ENCODE results near the gene GP9. TPM values are rescaled to one million over a fixed set of nuclear protein-coding genes. Genes with fewer than 3 reads are reported as not detected.
"Not testable (repeated sequence)": the region's sequence is repeated elsewhere in the genome, so short reads cannot be mapped to it uniquely, and the experiment has no call there.

The GP9 gene
- total RNA-seq, 1 experiment from 2014 or later, result not detected

DNA sequence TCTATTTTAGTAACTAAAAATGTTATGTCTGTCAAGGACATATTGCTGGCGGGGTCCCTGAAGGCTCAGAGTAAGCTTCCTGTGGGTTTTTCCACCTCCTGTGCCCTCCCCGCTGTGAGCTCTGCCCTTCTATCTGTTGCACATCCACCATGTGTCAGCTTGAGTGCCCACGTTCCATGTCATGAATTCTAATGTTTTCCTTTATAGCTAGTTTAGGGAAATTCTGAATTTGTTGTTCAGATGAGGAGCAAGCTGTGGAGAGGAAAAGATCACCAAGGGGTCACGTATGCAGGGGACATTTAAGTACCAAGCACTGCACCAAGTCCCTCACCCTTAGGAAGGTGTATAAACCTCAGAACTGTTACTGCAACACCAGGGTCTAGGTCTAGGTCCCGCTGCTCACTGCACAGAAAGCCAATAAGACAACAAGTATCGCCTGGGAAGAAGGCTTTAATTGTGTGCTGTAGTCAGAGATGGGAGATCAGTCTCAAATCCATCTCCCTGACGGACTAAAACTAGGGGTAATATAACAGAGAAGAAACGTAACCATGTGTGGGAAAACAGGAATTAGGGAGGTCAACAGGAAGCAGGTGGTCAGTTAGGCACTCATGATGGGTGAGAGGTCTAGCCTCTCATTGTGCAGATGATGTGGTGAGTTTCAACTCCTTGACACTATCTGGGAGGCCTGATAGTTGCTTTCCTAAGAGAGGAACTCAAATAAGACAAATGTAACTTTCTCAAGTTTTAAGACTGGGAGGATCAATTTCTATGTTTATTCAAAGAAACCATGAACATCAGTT lies 9.7 kb downstream of the GP9 start:
- no peak for DNase-seq (ENCODE audit: low spot score)

GRCh38 chr3:129077222-129077621 lies 16.6 kb downstream of the GP9 start:
- no peak for DNase-seq (ENCODE audit: low spot score)

GRCh38 chr3:129078510-129078909 lies 17.9 kb downstream of the GP9 start:
- no peak for DNase-seq (ENCODE audit: low spot score)

GRCh38 chr3:129081503-129081902 lies 20.9 kb downstream of the GP9 start:
- no peak for DNase-seq (ENCODE audit: low spot score)

GRCh38 chr3:129082026-129082425 lies 21.4 kb downstream of the GP9 start:
- no peak for DNase-seq (ENCODE audit: low spot score)

DNA sequence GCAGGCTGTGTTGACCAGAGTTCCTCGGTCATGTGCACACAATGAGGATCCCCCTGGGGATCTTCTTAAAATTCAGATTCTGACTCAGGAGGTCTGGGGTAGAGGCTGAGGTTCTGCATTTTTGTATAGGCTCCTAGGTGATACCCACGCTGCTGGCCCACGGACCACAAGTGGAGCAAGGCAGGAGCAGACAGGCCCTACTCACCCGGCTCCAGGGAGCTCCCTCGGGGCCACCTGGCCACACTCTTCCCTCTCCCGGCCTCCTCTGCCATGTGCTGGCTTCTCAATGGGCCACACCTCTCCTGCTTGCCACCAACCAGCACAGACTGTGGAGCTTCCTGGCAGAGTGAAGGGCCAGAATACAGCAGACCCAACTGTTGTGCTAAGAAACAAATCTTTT lies 23.9 kb downstream of the GP9 start:
- no peak for DNase-seq (ENCODE audit: low spot score)

GRCh38 chr3:129085165-129085715 lies 24.7 kb downstream of the GP9 start:
- DNase-seq (ENCODE audit: low spot score), result no peak

GRCh38 chr3:129085818-129086217 lies 25.2 kb downstream of the GP9 start:
- DNase-seq (ENCODE audit: low spot score), result no peak

GRCh38 chr3:129087138-129087702 lies 26.6 kb downstream of the GP9 start:
- no peak for DNase-seq (ENCODE audit: low spot score)

GRCh38 chr3:129087904-129088303 lies 27.3 kb downstream of the GP9 start:
- DNase-seq (ENCODE audit: low spot score), result not testable (repeated sequence)

DNA sequence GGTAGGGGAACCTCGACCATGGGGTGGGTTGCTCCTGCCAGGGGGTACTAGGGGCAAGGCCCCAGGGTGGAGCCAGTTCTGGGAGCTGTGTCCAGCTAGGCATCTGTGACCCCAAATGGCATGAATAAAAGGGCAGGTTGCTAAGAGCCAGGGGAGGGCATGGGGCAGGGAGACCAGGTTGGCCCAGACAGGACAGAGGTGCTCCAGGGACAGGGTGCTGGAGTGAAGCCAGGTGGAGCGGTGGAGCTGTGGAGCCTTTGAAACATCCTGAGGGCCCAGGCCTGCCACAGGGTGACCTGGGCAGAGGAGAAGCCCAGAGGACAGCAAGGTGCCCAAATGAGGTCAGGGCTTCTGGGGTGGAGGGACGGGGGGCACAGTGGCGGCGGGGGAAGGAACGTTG lies 27.7 kb downstream of the GP9 start:
- not testable (repeated sequence) for DNase-seq (ENCODE audit: low spot score)

DNA sequence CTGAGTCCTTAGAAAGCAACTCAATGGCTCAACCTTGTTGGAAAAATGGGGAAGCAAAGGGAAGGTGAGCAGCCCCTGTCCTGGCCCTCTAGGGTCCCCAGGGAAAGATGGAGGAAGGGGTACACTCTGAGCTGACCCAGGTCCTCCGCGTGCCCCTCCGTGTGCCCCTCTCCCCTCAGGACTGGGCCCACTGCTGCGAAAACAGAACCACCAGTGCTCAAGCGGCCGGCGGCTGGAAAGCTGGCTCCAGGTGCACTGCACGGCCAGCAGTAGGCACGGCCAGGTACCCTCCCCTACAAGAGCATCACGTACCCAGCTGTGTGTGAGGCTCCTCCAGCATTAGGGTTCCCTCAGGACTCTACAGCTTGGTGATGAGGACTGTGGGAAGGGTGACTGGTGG lies 34.7 kb downstream of the GP9 start:
- DNase-seq (ENCODE audit: low spot score), result no peak

DNA sequence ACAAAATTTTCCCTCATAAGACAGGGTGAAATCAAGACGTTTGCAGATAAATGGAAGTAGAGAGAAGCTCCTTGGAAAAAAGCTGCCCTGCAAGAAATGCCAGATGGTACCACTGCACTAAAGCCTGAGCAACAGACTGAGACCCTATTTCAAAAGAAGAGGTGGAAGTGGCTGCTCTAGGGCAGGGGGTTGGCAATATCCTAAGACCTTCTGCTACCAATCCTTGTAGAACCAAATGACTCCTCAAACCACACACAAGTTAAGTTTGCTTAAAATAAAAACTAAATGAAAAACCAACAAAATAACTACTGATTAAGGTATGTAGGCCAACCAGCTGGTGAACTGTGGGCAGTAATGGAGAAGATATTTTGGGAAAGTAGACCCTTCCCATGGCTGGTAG lies 39.7 kb downstream of the GP9 start:
- no peak for DNase-seq (ENCODE audit: low spot score)

DNA sequence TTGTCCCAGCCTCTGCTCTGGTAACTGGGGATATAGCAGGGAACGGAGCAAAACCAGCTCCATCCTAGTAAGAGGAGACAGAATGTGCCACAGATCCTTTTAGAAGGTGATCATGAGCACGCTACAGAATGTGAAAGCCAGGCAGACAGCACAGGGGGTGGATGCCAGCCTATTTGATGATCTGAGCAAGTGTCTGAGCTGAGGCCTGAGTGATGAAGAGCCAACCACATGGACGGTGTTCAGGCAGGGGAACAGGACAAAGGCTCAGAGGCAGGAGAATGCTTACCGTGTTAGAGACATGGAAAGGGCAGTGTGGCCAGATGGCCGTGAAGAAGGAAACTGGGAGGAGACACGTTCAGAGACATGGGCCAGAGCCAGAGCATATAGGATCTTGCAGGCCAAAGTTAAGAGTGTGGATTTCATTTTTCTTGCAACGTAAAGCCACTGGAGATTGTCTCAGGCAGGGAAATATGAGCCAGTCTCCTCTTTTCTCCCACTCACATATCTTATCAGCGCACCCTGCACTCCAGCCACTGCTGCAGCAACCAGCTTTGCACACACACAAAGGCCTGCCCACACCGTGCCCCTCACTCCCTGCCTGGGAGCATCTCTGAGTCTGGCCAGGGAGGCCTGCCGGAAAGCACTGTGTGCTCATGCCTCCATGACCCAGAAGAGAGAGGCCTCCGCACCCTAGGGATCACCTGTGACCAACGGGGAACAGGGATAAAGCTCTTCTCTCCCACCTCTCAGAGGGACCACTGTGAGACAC lies 41.0 kb downstream of the GP9 start:
- DNase-seq (ENCODE audit: low spot score), result no peak

- no peak for DNase-seq (ENCODE audit: low spot score)
These were observed 42.7 kb downstream of the GP9 start for GRCh38 chr3:129103296-129103695.

DNA sequence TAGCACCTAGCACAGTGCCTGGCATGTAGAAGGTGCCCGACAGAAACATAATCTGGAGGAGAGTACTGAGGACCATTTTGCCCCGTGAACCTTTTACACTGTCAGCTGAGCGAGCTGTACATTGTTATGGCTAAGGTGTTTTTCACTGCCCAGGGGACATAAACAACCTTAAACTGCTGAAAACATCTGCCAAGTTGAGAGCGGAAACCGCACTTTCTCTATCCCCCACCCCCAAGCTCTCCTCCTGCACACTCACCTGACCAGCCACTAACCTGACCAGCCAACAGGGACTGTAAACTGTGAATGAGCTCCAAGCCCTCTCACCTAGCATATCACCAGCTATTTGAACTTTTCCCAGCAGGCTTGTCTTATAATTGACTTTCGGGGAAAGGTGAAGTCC lies 43.5 kb downstream of the GP9 start:
- DNase-seq (ENCODE audit: low spot score), result no peak

- DNase-seq (ENCODE audit: low spot score), result no peak
These were observed 44.0 kb downstream of the GP9 start for GRCh38 chr3:129104498-129105079.

GRCh38 chr3:129105862-129106261 lies 45.3 kb downstream of the GP9 start:
- no peak for DNase-seq (ENCODE audit: low spot score)

DNA sequence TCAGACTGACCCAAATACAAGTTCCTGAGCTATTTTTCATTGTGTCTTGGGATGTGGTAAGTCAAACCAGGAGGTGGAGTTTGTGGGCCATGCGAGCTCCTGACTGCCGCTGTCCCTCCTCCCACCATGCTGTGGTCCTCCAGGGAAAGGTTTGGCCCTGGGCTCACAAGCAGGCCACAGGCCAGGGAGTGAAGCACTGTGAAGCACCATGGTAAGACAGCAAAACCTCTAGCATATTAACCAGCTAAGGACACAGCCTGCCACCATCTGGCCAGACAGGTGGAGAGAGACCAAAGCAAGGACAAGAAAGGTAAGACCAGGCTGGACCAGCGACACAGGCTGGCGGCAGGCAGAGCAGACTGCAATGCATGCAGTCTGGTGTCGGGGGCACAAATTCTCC lies 45.7 kb downstream of the GP9 start:
- DNase-seq (ENCODE audit: low spot score), result no peak

GRCh38 chr3:129106866-129107565 lies 46.4 kb downstream of the GP9 start:
- DNase-seq (ENCODE audit: low spot score), result no peak

DNA sequence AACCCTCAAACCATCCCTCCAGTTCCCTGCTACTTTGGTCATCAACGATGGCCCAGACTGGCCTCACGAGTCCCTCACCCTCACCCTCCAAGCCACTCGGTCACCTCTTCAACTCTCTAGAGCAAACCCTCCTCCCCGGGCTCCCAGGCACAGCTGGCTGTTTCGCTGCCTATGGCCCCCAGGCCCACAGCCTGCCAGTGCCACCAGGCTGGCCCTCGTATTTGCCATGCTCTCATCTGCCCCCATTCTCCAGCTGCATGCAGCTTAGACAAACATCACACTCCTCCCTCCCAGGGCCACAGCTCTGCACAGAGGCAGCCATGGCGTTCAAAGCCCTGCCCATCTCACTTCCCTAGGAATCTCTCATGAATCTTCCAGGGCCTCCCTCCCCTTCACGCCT lies 47.2 kb downstream of the GP9 start:
- DNase-seq (ENCODE audit: low spot score), result no peak
